Neutrophil (primary cell): ENCODE measurements around the gene MPI.

Source experiments
- H3K27ac ChIP-seq: fragments of 200-600 bp; sonication (generic); 2 replicates; pipeline ENCODE4 v1.5.1; 2016; ENCODE audit warnings: mild to moderate bottlenecking, moderate library complexity
- H3K27me3 ChIP-seq: fragments of 200-600 bp; sonication (generic); 2 replicates; pipeline ENCODE4 v1.6.0; 2016; ENCODE audit warnings: mild to moderate bottlenecking
- H3K36me3 ChIP-seq: fragments of 200-600 bp; sonication (generic); 2 replicates; pipeline ENCODE4 v1.5.1; 2017
- H3K4me1 ChIP-seq, 2 experiments: fragments of 200-600 bp in 1 of 2; sonication (generic) in 1 of 2; 1 replicate in 1 of 2; 2 replicates in 1 of 2; pipeline versions ENCODE4 v1.5.1 to v1.6.1; 2013 to 2016; ENCODE audit warnings: low read depth in 1 of 2, low read length in 1 of 2, mild to moderate bottlenecking in 1 of 2, moderate library complexity in 1 of 2; ENCODE audit not compliant: control insufficient read depth in 1 of 2, insufficient read depth in 1 of 2
- H3K4me3 ChIP-seq, 2 experiments: fragments of 200-600 bp in 1 of 2; sonication (generic) in 1 of 2; 1 replicate in 1 of 2; 2 replicates in 1 of 2; pipeline ENCODE4 v1.5.1; 2013 to 2016; ENCODE audit warnings: low read depth in 1 of 2, low read length in 1 of 2, mild to moderate bottlenecking in 1 of 2, moderate library complexity in 1 of 2
- H3K9me3 ChIP-seq: fragments of 200-600 bp; sonication (generic); 2 replicates; pipeline ENCODE4 v1.5.1; 2016
- TF ChIP-seq, protein P1 (sequence below): fragments of 200-600 bp; sonication (generic); IDR thresholded peaks from 2 replicates; pipeline ENCODE4 v1.5.1; 2016; ENCODE audit warnings: antibody characterized with exemption

Gene MPI

GRCh38 chr15:74903676-74904075, 13.8 kb downstream of the MPI start:
- Histone ChIP-seq H3K27ac (peak overlapping the region; percentile 14), H3K36me3 (peaks cover 45% of the 10 kb centered on the region)
- TF ChIP-seq, protein P1, sequence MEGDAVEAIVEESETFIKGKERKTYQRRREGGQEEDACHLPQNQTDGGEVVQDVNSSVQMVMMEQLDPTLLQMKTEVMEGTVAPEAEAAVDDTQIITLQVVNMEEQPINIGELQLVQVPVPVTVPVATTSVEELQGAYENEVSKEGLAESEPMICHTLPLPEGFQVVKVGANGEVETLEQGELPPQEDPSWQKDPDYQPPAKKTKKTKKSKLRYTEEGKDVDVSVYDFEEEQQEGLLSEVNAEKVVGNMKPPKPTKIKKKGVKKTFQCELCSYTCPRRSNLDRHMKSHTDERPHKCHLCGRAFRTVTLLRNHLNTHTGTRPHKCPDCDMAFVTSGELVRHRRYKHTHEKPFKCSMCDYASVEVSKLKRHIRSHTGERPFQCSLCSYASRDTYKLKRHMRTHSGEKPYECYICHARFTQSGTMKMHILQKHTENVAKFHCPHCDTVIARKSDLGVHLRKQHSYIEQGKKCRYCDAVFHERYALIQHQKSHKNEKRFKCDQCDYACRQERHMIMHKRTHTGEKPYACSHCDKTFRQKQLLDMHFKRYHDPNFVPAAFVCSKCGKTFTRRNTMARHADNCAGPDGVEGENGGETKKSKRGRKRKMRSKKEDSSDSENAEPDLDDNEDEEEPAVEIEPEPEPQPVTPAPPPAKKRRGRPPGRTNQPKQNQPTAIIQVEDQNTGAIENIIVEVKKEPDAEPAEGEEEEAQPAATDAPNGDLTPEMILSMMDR: no peak

DNA sequence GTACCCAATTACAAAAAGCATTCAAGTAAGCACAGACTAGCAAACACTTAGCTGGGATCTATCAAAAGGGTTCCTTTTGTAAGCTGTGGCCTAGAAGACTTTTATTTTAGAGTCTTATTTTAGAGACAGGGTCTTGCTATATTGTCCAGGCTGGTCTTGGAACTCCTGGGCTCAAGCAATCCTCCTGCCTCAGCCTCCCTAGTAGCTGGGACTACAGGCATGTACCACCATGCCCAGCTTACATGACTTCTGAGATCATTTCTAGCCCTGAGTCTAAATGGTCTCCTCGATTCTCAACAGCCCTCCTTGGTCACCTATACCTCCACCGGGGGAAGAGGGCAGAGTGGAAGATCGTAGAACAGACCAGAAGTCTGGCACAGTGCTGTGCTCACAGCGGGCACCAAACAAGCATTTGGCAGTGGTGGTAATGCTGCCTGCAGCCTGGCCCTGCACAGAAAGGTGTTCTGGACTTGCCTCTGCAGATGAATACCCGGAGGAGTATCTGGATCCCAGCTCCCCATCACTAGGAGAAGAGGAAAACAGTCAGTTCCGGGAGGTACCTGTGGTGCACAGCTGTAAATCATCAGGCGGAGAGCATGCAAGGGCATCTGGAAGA, 14.5 kb downstream of the MPI start:
- peaks cover 39% of the 10 kb centered on the region for H3K36me3 ChIP-seq
- H3K27ac ChIP-seq: no peak overlapping the region
- TF ChIP-seq, protein P1: no peak
- H3K9me3 ChIP-seq: no peaks in the 10 kb centered on the region
- no peak overlapping the region for H3K4me3 ChIP-seq
- H3K4me1 ChIP-seq: peaks cover 46 to 49% of the 10 kb centered on the region in 2 experiments
- H3K27me3 ChIP-seq: no peaks in the 10 kb centered on the region

More at GRCh38 chr15:74903676-74904075, 13.8 kb downstream of the MPI start:
- Histone ChIP-seq H3K27me3 (no peaks in the 10 kb centered on the region), H3K9me3 (no peaks in the 10 kb centered on the region), H3K4me3 (no peak overlapping the region), H3K4me1 (peaks cover 46 to 49% of the 10 kb centered on the region in 2 experiments)

- peak overlapping the region; percentile 87 for H3K27ac ChIP-seq
- no peaks in the 10 kb centered on the region for H3K9me3 ChIP-seq
- H3K4me1 ChIP-seq: peaks cover 46 to 48% of the 10 kb centered on the region in 2 experiments
- H3K27me3 ChIP-seq: no peaks in the 10 kb centered on the region
- H3K36me3 ChIP-seq: peaks cover 22% of the 10 kb centered on the region
- TF ChIP-seq, protein P1: no peak
- peak overlapping the region; percentile 81 to 97 for H3K4me3 ChIP-seq
Measured at GRCh38 chr15:74906067-74906449, 16.2 kb downstream of the MPI start.

DNA sequence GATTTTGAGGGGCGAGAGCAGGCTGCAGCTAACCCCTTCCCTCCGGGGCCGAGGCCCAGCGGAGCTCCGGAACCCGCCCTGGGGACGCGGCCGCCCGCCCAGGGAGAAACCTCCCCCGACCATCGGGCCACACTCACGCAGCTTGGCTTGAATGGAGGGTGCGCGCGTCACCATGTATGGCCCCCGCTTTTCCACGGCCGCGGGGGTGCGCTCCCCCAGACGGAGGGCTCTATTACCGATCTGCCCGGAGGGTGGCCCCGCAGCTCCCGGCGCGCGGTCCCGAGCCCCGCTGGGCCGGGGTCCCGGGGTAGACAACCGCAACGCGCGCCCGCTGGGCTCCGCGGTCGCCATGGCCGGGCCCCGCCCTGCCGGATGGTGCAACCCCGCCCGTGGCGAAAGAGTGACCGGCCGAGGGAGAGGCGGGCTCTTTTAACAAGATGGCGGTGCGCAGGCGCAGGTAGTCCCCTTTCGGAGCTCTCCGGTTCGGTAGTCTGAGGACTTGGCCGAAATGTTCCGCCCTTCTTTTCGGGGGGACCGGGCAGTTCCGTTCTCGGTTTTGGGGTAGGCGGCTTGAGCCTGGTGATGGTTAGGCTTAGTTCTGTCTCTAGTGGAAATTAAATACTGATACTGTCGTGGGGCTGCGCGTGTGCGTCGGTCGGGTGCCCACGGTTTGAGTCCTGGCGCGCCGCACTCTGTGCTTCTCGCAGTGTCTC, 16.8 kb downstream of the MPI start, which contains the start of gene FAM219B:
TSS of gene FAM219B (minus strand) at position 402 of the 713 bp plus-strand sequence. CDS start at position 351, 51 bp downstream.
- H3K27me3 ChIP-seq: no peaks in the 10 kb centered on the region
- peaks cover 42 to 43% of the 10 kb centered on the region in 2 experiments for H3K4me1 ChIP-seq
- TF ChIP-seq, protein P1: peak; percentile 39
- H3K36me3 ChIP-seq: peaks cover 20% of the 10 kb centered on the region
- peak within 1 kb of the TSS; percentile 87 for H3K27ac ChIP-seq
- H3K9me3 ChIP-seq: no peaks in the 10 kb centered on the region
- peak within 1 kb of the TSS; percentile 81 to 97 for H3K4me3 ChIP-seq

- H3K4me3 ChIP-seq: peak overlapping the region; percentile 81 to 97
- H3K36me3 ChIP-seq: peaks cover 19% of the 10 kb centered on the region
- TF ChIP-seq, protein P1: no peak
Measured at GRCh38 chr15:74907163-74907870, 17.5 kb downstream of the MPI start.

More at GRCh38 chr15:74907163-74907870, 17.5 kb downstream of the MPI start:
- no peaks in the 10 kb centered on the region for H3K27me3 ChIP-seq
- H3K4me1 ChIP-seq: peaks cover 35 to 37% of the 10 kb centered on the region in 2 experiments
- H3K9me3 ChIP-seq: no peaks in the 10 kb centered on the region
- H3K27ac ChIP-seq: peak overlapping the region; percentile 87
